IMR-90 (cell line): ENCODE measurements around the gene UXS1. TPM values are rescaled to one million over a fixed set of nuclear protein-coding genes. Genes with fewer than 3 reads are reported as not detected.

Experiments
- ATAC-seq: fragments of 200-7000 bp; cut with Tn5 transposase; 2 replicates; pipeline ENCODE4 v1.9.1; 2020; ENCODE audit warnings: low read depth, mild to moderate bottlenecking, moderate library complexity
- BruUV-seq: library from RNA; stranded (reverse); fragments of 400-500 nt; replicated peaks from 2 replicates; lab custom pipeline; 2021; lab: Mats Ljungman, UMichigan
- CTCF ChIA-PET: fragments of 300-600 bp; formaldehyde crosslinking; extraction: SDS; loops from one replicate; lab custom pipeline; 2021; ENCODE audit warnings: antibody characterized with exemption; lab: Yijun Ruan, JAX
- POLR2A ChIA-PET: fragments of 300-600 bp; sonication (Branson Sonifier 250); formaldehyde crosslinking; loops from one replicate; lab custom pipeline; 2022; ENCODE audit warnings: antibody characterized with exemption; ENCODE audit not compliant: unreplicated experiment; lab: Charles Lee
- DNase-seq: peaks from one replicate; pipeline ENCODE4 v3.0.0; 2013
- H2AFZ ChIP-seq: replicated peaks from 2 replicates; pipeline ENCODE3; 2013; ENCODE audit warnings: low read length, mild to moderate bottlenecking; ENCODE audit not compliant: poor library complexity
- H2AK5ac ChIP-seq: 2 replicates; pipeline ENCODE4 v1.6.1; 2013; ENCODE audit warnings: low read depth, low read length, inconsistent platforms
- H2AK9ac ChIP-seq: replicated peaks from 2 replicates; pipeline ENCODE3; 2013; ENCODE audit warnings: mild to moderate bottlenecking, low read depth, low read length, moderate library complexity; ENCODE audit not compliant: poor library complexity
- H2BK120ac ChIP-seq: 2 replicates; pipeline ENCODE4 v1.6.1; 2013; ENCODE audit warnings: low read depth, low read length, inconsistent platforms
- H2BK15ac ChIP-seq: 3 replicates; pipeline ENCODE4 v1.6.1; 2013; ENCODE audit warnings: low read depth, low read length, inconsistent platforms
- H2BK20ac ChIP-seq: 2 replicates; pipeline ENCODE4 v1.6.1; 2013; ENCODE audit warnings: low read depth, mild to moderate bottlenecking, inconsistent platforms, low read length, moderate library complexity
- H2BK5ac ChIP-seq: 2 replicates; pipeline ENCODE4 v1.6.1; 2013; ENCODE audit warnings: mild to moderate bottlenecking, low read depth, low read length, inconsistent platforms; ENCODE audit not compliant: poor library complexity, severe bottlenecking
- H3K14ac ChIP-seq: replicated peaks from 2 replicates; pipeline ENCODE4 v1.6.1; 2013; ENCODE audit warnings: low read depth, low read length, inconsistent platforms
- H3K18ac ChIP-seq: 2 replicates; pipeline ENCODE4 v1.6.1; 2013; ENCODE audit warnings: low read depth, low read length, control low read depth
- H3K23ac ChIP-seq: 2 replicates; pipeline ENCODE4 v1.6.1; 2013; ENCODE audit warnings: low read depth, low read length, inconsistent platforms
- H3K27ac ChIP-seq: 2 replicates; pipeline ENCODE4 v1.5.1; 2013; ENCODE audit warnings: mild to moderate bottlenecking, control low read depth, low read length; ENCODE audit not compliant: insufficient read depth
- H3K27me3 ChIP-seq: 2 replicates; pipeline ENCODE4 v1.6.1; 2013; ENCODE audit warnings: low read length; ENCODE audit not compliant: control insufficient read depth, insufficient read depth
- H3K36me3 ChIP-seq: 2 replicates; pipeline ENCODE4 v1.6.1; 2013; ENCODE audit warnings: low read length, mixed read lengths; ENCODE audit not compliant: control insufficient read depth, insufficient read depth
- H3K4ac ChIP-seq: 2 replicates; pipeline ENCODE4 v1.6.1; 2013; ENCODE audit warnings: low read depth, low read length, inconsistent platforms
- H3K4me1 ChIP-seq: 2 replicates; pipeline ENCODE4 v1.6.1; 2013; ENCODE audit warnings: low read length, mixed read lengths; ENCODE audit not compliant: control insufficient read depth, insufficient read depth
- H3K4me2 ChIP-seq: 2 replicates; pipeline ENCODE4 v1.6.1; 2013; ENCODE audit warnings: low read depth, mild to moderate bottlenecking, control low read depth, low read length, moderate library complexity
- H3K4me3 ChIP-seq: 2 replicates; pipeline ENCODE4 v1.5.1; 2013; ENCODE audit warnings: low read depth, mild to moderate bottlenecking, control low read depth, low read length, moderate library complexity; ENCODE audit not compliant: insufficient read depth
- H3K56ac ChIP-seq: 2 replicates; pipeline ENCODE4 v1.6.1; 2013; ENCODE audit warnings: low read length, inconsistent platforms; ENCODE audit not compliant: insufficient read depth; ENCODE audit errors: extremely low read depth
- H3K79me1 ChIP-seq, 2 experiments: 2 replicates each; pipeline ENCODE4 v1.6.1; 2013; ENCODE audit warnings: low read length in 2 of 2, inconsistent platforms in 1 of 2, low read depth in 1 of 2
- H3K9ac ChIP-seq: 2 replicates; pipeline ENCODE4 v1.6.1; 2013; ENCODE audit warnings: low read depth, low read length, control low read depth
- H3K9me1 ChIP-seq: 2 replicates; pipeline ENCODE4 v1.6.1; 2013; ENCODE audit warnings: low read length, inconsistent platforms; ENCODE audit not compliant: insufficient read depth
- H3K9me3 ChIP-seq: 2 replicates; pipeline ENCODE4 v1.6.1; 2013; ENCODE audit warnings: low read length; ENCODE audit not compliant: control insufficient read depth, insufficient read depth
- H4K20me1 ChIP-seq: 2 replicates; pipeline ENCODE4 v1.6.1; 2013; ENCODE audit warnings: low read length, inconsistent platforms; ENCODE audit not compliant: insufficient read depth
- H4K5ac ChIP-seq: 2 replicates; pipeline ENCODE4 v1.6.1; 2013; ENCODE audit warnings: mild to moderate bottlenecking, low read depth, low read length, control low read depth
- H4K8ac ChIP-seq, 2 experiments: 2 replicates each; pipeline ENCODE4 v1.6.1; 2013; ENCODE audit warnings: low read depth in 2 of 2, low read length in 2 of 2, control low read depth in 1 of 2, inconsistent platforms in 1 of 2
- H4K91ac ChIP-seq: 2 replicates; pipeline ENCODE4 v1.6.1; 2013; ENCODE audit warnings: low read depth, low read length, inconsistent platforms; ENCODE audit not compliant: insufficient read depth
- BHLHE40 ChIP-seq: fragments of 150-350 bp; IDR thresholded peaks from 2 replicates; pipeline ENCODE4 v1.6.1; 2016; ENCODE audit warnings: mild to moderate bottlenecking, low read depth, low read length
- CEBPB ChIP-seq: IDR thresholded peaks from 2 replicates; pipeline ENCODE4 v1.6.1; 2012; ENCODE audit warnings: low read depth, low read length, improper control_type of control experiment
- CHD1 ChIP-seq: IDR thresholded peaks from 2 replicates; pipeline ENCODE4 v1.6.1; 2012; ENCODE audit warnings: low read depth, low read length, improper control_type of control experiment
- CTCF ChIP-seq: conservative IDR thresholded peaks from 2 replicates; pipeline ENCODE4 v1.5.1; 2012; ENCODE audit warnings: mild to moderate bottlenecking, low read depth, low read length, improper control_type of control experiment
- ELK1 ChIP-seq: fragments of 150-350 bp; IDR thresholded peaks from 2 replicates; pipeline ENCODE4 v1.6.1; 2016; ENCODE audit warnings: low read depth, mild to moderate bottlenecking, low read length, moderate library complexity, borderline replicate concordance
- FOS ChIP-seq: fragments of 150-350 bp; IDR thresholded peaks from 2 replicates; pipeline ENCODE4 v1.6.1; 2016; ENCODE audit warnings: low read depth, low read length
- MAFK ChIP-seq: IDR thresholded peaks from 2 replicates; pipeline ENCODE4 v1.6.1; 2012; ENCODE audit warnings: low read depth, low read length, improper control_type of control experiment
- MAZ ChIP-seq: IDR thresholded peaks from 2 replicates; pipeline ENCODE4 v1.6.1; 2012; ENCODE audit warnings: low read depth, mild to moderate bottlenecking, low read length, improper control_type of control experiment, moderate library complexity, borderline replicate concordance
- MXI1 ChIP-seq: IDR thresholded peaks from 2 replicates; pipeline ENCODE4 v1.6.1; 2012; ENCODE audit warnings: low read depth, mild to moderate bottlenecking, low read length, moderate library complexity, borderline replicate concordance
- NFE2L2 ChIP-seq: fragments of 150-350 bp; IDR thresholded peaks from 2 replicates; pipeline ENCODE4 v1.6.1; 2016; ENCODE audit warnings: low read depth, mild to moderate bottlenecking, low read length
- POLR2A ChIP-seq: IDR thresholded peaks from 2 replicates; pipeline ENCODE4 v1.6.1; 2012; ENCODE audit warnings: mild to moderate bottlenecking, low read depth, low read length
- RAD21 ChIP-seq: IDR thresholded peaks from 2 replicates; pipeline ENCODE4 v1.6.1; 2012; ENCODE audit warnings: low read length, improper control_type of control experiment
- RCOR1 ChIP-seq: IDR thresholded peaks from 2 replicates; pipeline ENCODE4 v1.6.1; 2012; ENCODE audit warnings: mild to moderate bottlenecking, low read length, improper control_type of control experiment; ENCODE audit not compliant: insufficient replicate concordance
- RFX5 ChIP-seq: IDR thresholded peaks from 2 replicates; pipeline ENCODE4 v1.8.0; 2012; ENCODE audit warnings: low read depth, mild to moderate bottlenecking, low read length, moderate library complexity
- SMC3 ChIP-seq: fragments of 150-350 bp; IDR thresholded peaks from 2 replicates; pipeline ENCODE4 v1.6.1; 2016; ENCODE audit warnings: low read depth, mild to moderate bottlenecking, antibody characterized with exemption, low read length, moderate library complexity
- WGBS, 2 experiments: methylation state at CpG; one replicate each; pipeline versions ENCODE4 v1.1.5 to v1.1.7; 2013; ENCODE audit warnings: missing lambda C conversion rate in 2 of 2; ENCODE audit not compliant: insufficient read length in 1 of 2; ENCODE audit errors: extremely low coverage in 2 of 2; 5-methylcytosine and 5-hydroxymethylcytosine counted together
- dilution Hi-C: fragments of 300-500 bp; cut with HindIII; formaldehyde crosslinking; loops from one replicate; pipeline ENCODE4 v1.14.3; 2018; ENCODE audit warnings: low sequenced_read_pairs; ENCODE audit not compliant: unreplicated experiment
- in situ Hi-C: fragments of 300-500 bp; cut with MboI; formaldehyde crosslinking; loops from 3 replicates; pipeline ENCODE4 v1.14.3; 2019; ENCODE audit warnings: low sequenced_read_pairs, inconsistent platforms, mixed read lengths
- intact Hi-C: fragments of 100-400 bp; cut with micrococcal nuclease; formaldehyde crosslinking; loops from 2 replicates; pipeline ENCODE4 v1.10.0; 2022
- polyA plus RNA-seq, 3 experiments: library from polyadenylated mRNA; depleted of rRNA; stranded (reverse); fragments of >200 nt; gene quantifications; 2 replicates each; pipeline ENCODE4 v1.2.3, GENCODE V29; 2012; ENCODE audit warnings: low replicate concordance in 1 of 3
- total RNA-seq: library from RNA; depleted of rRNA; stranded (reverse); fragments of >200 nt; gene quantifications from 2 replicates; pipeline ENCODE4 v1.2.3, GENCODE V29; 2012
- TF ChIP-seq, protein P1 (sequence below): fragments of 150-350 bp; IDR thresholded peaks from 2 replicates; pipeline ENCODE4 v1.6.1; 2017; ENCODE audit warnings: mild to moderate bottlenecking, antibody characterized with exemption, low read length, low read depth

The UXS1 gene
- total and polyA plus RNA-seq, 2 of the 4 experiments (the other 2 are of a cell fraction), result 33.7 to 54.3 TPM

DNA sequence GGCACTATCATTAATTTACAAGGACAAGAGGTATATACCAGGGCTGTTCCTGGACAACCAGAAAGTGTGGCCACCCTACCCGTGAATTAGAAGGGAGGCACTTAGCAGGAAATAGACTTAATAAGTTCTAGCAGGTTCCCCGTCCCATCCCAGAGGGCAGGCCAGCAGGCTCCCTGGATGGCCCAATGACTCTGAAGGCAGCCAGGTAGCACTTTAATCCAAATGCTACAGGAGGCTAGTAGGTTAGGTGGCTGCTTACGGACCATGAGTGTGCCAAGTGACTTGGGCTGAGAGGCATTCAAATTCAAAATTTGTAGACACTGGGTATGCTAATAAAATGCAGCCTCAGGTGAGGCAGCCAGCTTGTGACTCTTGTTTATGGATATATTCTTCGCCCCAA lies 123.9 kb downstream of the UXS1 start:
- H4K8ac ChIP-seq, result no peak overlapping the region
- no peak overlapping the region for H2AK9ac ChIP-seq
- ChIA-PET POLR2A (interaction anchor here (0.6 kb wide), 1 partner anchor 10 kb away, joined by 10 read pairs; no protein-coding TSS in a partner anchor), CTCF (no interaction called here)
- H3K56ac ChIP-seq, result no peak overlapping the region
- no peak overlapping the region for H3K14ac ChIP-seq
- no peak overlapping the region for H3K9ac ChIP-seq
- H2AK5ac ChIP-seq, result no peak overlapping the region
- no peak overlapping the region for H2BK5ac ChIP-seq
- H3K27ac ChIP-seq, result no peak overlapping the region
- H3K9me1 ChIP-seq, result no peaks in the 10 kb centered on the region
- intact Hi-C loops (no loop called here), dilution Hi-C loops (no loop called here), in situ Hi-C loops (no loop called here)
- WGBS, 2 experiments, result 67% methylated on average over 1 of the region's 4 CpGs; no CpG with 5 or more reads in 1 of the 2 experiments
- no peak overlapping the region for H3K4me3 ChIP-seq
- no peak for ATAC-seq
- H2AFZ ChIP-seq, result no peak overlapping the region
- H4K91ac ChIP-seq, result no peak overlapping the region
- H2BK120ac ChIP-seq, result no peak overlapping the region
- no peak overlapping the region for H2BK20ac ChIP-seq
- H4K20me1 ChIP-seq, result no peaks in the 10 kb centered on the region
- no peak overlapping the region for H3K4ac ChIP-seq
- no peak overlapping the region for H4K5ac ChIP-seq
- H2BK15ac ChIP-seq, result no peak overlapping the region
- TF ChIP-seq CHD1, result no peak
- TF ChIP-seq NFE2L2, result no peak
- no peak for TF ChIP-seq CEBPB
- TF ChIP-seq RFX5, result no peak
- no peak for TF ChIP-seq SMC3
- no peak for TF ChIP-seq POLR2A
- TF ChIP-seq FOS, result no peak
- TF ChIP-seq RCOR1, result no peak
- TF ChIP-seq ELK1, result no peak
- TF ChIP-seq MAZ, result no peak
- TF ChIP-seq MAFK, result no peak
- TF ChIP-seq MXI1, result no peak
- TF ChIP-seq BHLHE40, result no peak
- no peak for TF ChIP-seq CTCF
- TF ChIP-seq RAD21, result no peak
- TF ChIP-seq, protein P1, sequence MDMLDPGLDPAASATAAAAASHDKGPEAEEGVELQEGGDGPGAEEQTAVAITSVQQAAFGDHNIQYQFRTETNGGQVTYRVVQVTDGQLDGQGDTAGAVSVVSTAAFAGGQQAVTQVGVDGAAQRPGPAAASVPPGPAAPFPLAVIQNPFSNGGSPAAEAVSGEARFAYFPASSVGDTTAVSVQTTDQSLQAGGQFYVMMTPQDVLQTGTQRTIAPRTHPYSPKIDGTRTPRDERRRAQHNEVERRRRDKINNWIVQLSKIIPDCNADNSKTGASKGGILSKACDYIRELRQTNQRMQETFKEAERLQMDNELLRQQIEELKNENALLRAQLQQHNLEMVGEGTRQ, result no peak
- BruUV-seq, result no TSS peak
- no peak overlapping the region for H3K18ac ChIP-seq
- H3K9me3 ChIP-seq, result no peaks in the 10 kb centered on the region
- no peaks in the 10 kb centered on the region for H3K36me3 ChIP-seq
- no peak overlapping the region for H3K4me2 ChIP-seq
- H3K79me1 ChIP-seq, result no peaks in the 10 kb centered on the region
- no peak for DNase-seq
- H3K4me1 ChIP-seq, result no peaks in the 10 kb centered on the region
- peaks cover 48% of the 10 kb centered on the region for H3K27me3 ChIP-seq
- no peak overlapping the region for H3K23ac ChIP-seq
